Calu3 (cell line): ENCODE measurements around the gene NUDT13. TPM values are rescaled to one million over a fixed set of nuclear protein-coding genes. Genes with fewer than 3 reads are reported as not detected.

Experiments
- BruUV-seq: library from RNA; stranded (reverse); fragments of 400-500 nt; replicated peaks from 2 replicates; lab custom pipeline; 2021; lab: Mats Ljungman, UMichigan
- CTCF ChIA-PET: fragments of 300-600 bp; sonication (Branson Sonifier 250); formaldehyde crosslinking; loops from one replicate; lab custom pipeline; 2022; ENCODE audit warnings: antibody characterized with exemption; lab: Charles Lee
- DNase-seq: peaks from one replicate; pipeline ENCODE4 v3.0.0; 2022
- H3K27ac Mint-ChIP-seq: one replicate; pipeline ENCODE4 v1.8.0; 2022; ENCODE audit warnings: mixed read lengths; ENCODE audit not compliant: unreplicated experiment
- H3K27me3 Mint-ChIP-seq: one replicate; pipeline ENCODE4 v1.8.0; 2022; ENCODE audit warnings: mixed read lengths; ENCODE audit not compliant: unreplicated experiment
- H3K36me3 Mint-ChIP-seq: one replicate; pipeline ENCODE4 v1.8.0; 2022; ENCODE audit warnings: mild to moderate bottlenecking, moderate library complexity, mixed read lengths; ENCODE audit not compliant: insufficient read depth, unreplicated experiment
- H3K4me1 Mint-ChIP-seq: one replicate; pipeline ENCODE4 v1.8.0; 2022; ENCODE audit warnings: mild to moderate bottlenecking, low read depth, mixed read lengths; ENCODE audit not compliant: unreplicated experiment
- H3K4me3 Mint-ChIP-seq: one replicate; pipeline ENCODE4 v1.8.0; 2022; ENCODE audit warnings: mild to moderate bottlenecking, low read depth, moderate library complexity, mixed read lengths; ENCODE audit not compliant: unreplicated experiment
- H3K9me3 Mint-ChIP-seq: one replicate; pipeline ENCODE4 v1.8.0; 2022; ENCODE audit warnings: low read depth, mixed read lengths; ENCODE audit not compliant: unreplicated experiment
- CTCF ChIP-seq: fragments of 200-600 bp; IDR thresholded peaks from one replicate; pipeline ENCODE4 v1.8.0; 2022; ENCODE audit warnings: antibody characterized with exemption; ENCODE audit not compliant: unreplicated experiment
- intact Hi-C: fragments of 100-400 bp; cut with micrococcal nuclease; formaldehyde crosslinking; loops from one replicate; pipeline ENCODE4 v1.10.0; 2022; ENCODE audit not compliant: unreplicated experiment
- total RNA-seq: library from RNA; stranded (reverse); gene quantifications from 2 replicates; pipeline ENCODE4 v1.2.3, GENCODE V29; 2022

The NUDT13 gene
- total RNA-seq, 1 experiment from 2014 or later: 0.78 TPM

- no TSS peak for BruUV-seq
- Mint-ChIP-seq H3K9me3 (no peaks in the 10 kb centered on the region), H3K27ac (no peak overlapping the region), H3K4me3 (no peak overlapping the region), H3K4me1 (no peaks in the 10 kb centered on the region), H3K36me3 (peaks cover 33% of the 10 kb centered on the region), H3K27me3 (no peaks in the 10 kb centered on the region)
- no peak for DNase-seq
- no peak for TF ChIP-seq CTCF
- intact Hi-C loops: no loop called here
- CTCF ChIA-PET: no interaction called here
Observed at GRCh38 chr10:73092830-73093229, 17.4 kb upstream of the NUDT13 start.

GRCh38 chr10:73093922-73094850 is 16.1 kb upstream of the NUDT13 start:
- H3K27ac Mint-ChIP-seq: peak overlapping the region; percentile 96
- H3K4me3 Mint-ChIP-seq: peak overlapping the region; percentile 95
- H3K9me3 Mint-ChIP-seq: no peaks in the 10 kb centered on the region
- intact Hi-C loops: no loop called here
- TF ChIP-seq CTCF: no peak
- DNase-seq: no peak
- H3K4me1 Mint-ChIP-seq: no peaks in the 10 kb centered on the region
- BruUV-seq: no TSS peak
- H3K27me3 Mint-ChIP-seq: no peaks in the 10 kb centered on the region
- CTCF ChIA-PET: interaction anchor here (0.6 to 1.2 kb wide), 3 partner anchors 14 to 87 kb away, joined by 3 read pairs; no protein-coding TSS in a partner anchor
- peaks cover 33% of the 10 kb centered on the region for H3K36me3 Mint-ChIP-seq

GRCh38 chr10:73094986-73095480 is 15.2 kb upstream of the NUDT13 start:
- Mint-ChIP-seq H3K36me3 (peaks cover 33% of the 10 kb centered on the region), H3K4me1 (no peaks in the 10 kb centered on the region), H3K9me3 (no peaks in the 10 kb centered on the region), H3K27ac (peak overlapping the region; percentile 96), H3K27me3 (no peaks in the 10 kb centered on the region), H3K4me3 (peak overlapping the region; percentile 95)
- no peak for DNase-seq
- no TSS peak for BruUV-seq
- no peak for TF ChIP-seq CTCF
- intact Hi-C loops: no loop called here
- CTCF ChIA-PET: interaction anchor here (0.6 to 1.2 kb wide), 3 partner anchors 34 to 566 kb away, joined by 3 to 5 read pairs (median 3); no protein-coding TSS in a partner anchor

GRCh38 chr10:73095481-73096021 is 14.7 kb upstream of the NUDT13 start:
- Mint-ChIP-seq H3K36me3 (peaks cover 33% of the 10 kb centered on the region), H3K27me3 (no peaks in the 10 kb centered on the region), H3K27ac (peak overlapping the region; percentile 96), H3K4me1 (no peaks in the 10 kb centered on the region), H3K9me3 (no peaks in the 10 kb centered on the region), H3K4me3 (peak overlapping the region; percentile 95)
- DNase-seq: peak; percentile 53
- intact Hi-C loops: loop anchor here (2.0 kb wide), 1 partner anchor 63 kb away; no protein-coding TSS in a partner anchor
- no peak for TF ChIP-seq CTCF
- BruUV-seq: no TSS peak
- CTCF ChIA-PET: interaction anchor here (0.6 to 1.8 kb wide), 11 partner anchors 16 to 648 kb away, joined by 3 to 9 read pairs (median 4); partner anchors contain the start of genes ECD, FAM149B1 and NUDT13
